Stimulated activated CD8-positive, alpha-beta memory T cell treated with anti-CD3 and anti-CD28 coated beads, Interleukin-15, amount 100 ng/mL, for 4 hours (primary cell): ENCODE data around the gene SEC23IP.

ENCODE experiments used
- DNase-seq, 2 donors: peaks; one replicate each; pipeline ENCODE4 v3.0.0-alpha.2; 2020; ENCODE audit warnings: low read depth in 2 of 2

The SEC23IP gene

GRCh38 chr10:119940487-119940886, 48.0 kb downstream of the SEC23IP start:
- no peak for DNase-seq

GRCh38 chr10:119942973-119943372, 50.4 kb downstream of the SEC23IP start:
- no peak for DNase-seq

DNA sequence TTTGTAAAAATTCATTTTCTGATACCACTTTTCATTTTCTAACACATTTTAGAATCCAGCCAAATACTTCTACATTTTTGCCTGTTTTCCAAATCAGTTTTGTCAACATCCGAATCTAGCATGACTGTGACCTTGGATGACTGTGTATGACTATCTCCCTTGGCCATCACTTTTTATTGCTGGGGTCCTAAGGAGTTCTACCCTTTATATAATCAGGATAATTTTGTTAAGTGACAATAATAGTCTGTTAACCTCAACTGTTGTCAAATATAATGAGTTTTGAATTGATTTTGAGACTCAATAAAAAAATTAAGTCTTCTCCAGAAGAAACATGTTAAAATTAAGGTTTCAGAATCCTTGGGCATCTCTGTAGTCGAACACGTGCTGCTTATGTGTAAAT, 53.3 kb downstream of the SEC23IP start:
- DNase-seq: no peak

DNA sequence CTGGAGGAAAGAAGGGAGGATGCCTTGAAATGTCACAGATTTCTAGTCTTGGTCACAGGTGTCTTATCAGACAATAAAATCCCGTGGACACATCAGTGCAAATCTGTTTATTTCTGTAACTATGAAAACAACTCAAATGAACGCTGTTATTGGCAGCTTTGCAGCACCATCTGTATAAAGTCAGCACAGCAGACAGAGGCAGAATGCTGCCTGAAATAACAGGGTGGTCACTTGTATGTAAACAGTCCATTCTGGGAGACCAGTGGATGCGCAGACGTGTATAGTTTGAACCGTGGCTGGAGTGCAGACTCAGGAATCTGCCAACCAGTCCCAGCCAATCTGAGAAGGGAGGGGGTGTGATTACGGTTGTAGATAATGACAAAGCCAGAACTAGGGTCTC, 54.8 kb downstream of the SEC23IP start:
- no peak for DNase-seq

DNA sequence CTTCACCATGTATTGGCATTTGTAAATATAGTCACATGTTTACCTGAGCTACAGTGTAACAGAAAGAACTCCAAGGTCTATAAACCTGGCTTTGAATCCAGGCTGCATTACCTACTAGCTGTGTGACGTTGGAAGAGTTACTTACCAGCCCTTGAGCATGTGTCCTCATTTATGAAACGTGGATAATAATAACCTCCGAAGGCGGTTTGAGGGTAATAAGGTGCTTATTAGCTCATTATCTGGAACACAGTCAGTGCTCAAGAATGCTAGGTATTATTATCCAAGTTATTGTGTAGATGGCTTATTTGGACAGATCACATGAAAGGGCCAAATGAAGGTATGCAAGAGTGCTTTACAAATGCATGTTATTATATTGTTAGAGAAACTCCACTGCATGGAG, 64.9 kb downstream of the SEC23IP start:
- DNase-seq: no peak

DNA sequence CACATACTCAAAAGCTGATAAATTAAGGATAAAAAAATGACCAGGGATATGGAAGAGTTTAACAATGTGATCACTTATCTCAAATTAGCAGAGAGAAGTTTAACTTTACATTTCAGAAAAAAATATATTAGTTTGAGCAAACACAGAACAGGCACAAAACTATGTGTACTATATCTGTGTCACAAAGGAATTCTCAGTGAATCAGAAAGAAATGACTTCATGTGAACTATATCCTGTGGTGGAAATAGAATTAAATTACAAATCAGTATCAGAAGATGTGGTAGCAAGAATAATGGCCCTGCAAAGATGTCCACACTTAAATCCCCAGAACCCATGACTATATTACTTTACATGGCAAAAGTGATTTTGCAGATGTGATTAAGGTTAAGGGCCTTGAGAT, 70.3 kb downstream of the SEC23IP start:
- no peak for DNase-seq

DNA sequence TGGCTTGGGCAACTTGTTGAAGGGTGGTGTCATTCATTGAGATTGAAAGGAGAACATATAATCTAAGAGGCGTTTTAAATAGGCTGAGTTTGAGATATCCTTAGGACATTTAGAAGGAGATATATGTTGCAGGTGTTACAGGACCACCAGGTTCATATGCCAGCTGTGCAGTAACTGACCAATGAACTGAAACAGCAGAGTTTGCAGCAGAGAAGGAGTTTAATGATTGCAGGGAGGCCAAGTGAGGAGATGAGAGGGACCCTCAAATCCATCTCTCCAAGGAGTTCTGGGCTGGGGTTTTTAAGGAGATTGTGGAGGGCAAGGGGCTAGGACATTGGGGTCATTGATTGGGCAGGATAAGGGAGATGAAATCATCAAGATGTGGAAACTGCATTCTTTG, 74.5 kb downstream of the SEC23IP start:
- no peak for DNase-seq

DNA sequence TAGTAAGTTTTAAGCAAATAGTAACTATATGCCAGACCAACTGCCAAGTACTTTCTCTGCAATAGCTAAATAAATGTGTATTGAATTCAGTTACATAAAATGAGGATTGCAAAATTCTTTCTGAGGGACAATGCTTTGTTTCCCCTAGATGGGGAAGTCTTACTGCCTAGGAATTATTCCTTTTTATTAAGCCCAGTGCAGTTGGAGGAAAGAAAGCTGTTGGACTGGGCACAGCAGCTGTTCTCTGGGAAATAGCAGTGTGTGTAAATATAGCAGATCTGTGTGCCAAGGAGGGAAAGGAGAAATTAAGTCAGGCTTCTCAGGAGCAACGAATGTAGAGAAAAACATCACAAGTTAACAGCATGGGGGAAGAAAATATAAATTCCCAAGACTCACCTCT, 77.1 kb downstream of the SEC23IP start:
- DNase-seq: no peak

DNA sequence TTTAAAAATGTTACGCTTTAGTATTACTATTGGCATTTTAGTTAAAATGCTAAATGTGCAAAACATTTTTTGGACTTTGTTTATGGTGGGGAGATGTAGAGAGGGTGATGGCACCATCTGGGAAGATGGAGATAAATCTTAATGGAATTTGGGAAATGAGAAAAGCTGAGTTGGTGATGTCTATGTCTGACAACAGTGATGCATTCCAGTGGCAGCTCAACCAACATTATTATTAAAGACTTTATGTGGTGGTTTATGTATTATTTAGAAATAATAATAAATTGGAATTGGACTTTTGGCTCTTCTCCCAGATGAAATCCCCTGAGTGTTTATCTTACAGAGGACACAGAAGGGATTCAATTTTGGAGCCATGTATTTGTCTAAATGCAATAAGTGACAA, 77.6 kb downstream of the SEC23IP start:
- no peak for DNase-seq

DNA sequence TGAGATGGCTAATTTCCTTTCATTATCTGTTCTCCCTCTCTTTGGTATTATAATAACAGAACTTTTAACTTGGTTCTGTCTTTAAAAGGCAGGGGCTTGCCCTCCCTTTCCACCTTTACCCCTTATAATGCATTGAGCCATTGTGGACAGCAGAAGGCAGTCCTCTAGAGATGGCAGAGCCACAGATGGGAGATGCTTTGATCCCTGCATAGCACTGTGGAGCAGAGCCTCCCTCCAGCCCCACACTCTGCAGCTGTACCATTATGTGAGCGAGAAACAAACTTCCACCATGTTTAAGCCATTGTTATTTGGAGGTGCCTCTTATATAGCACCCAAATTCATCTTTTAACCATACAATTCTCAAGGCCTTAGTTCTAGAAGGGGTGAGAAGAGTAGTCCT, 78.4 kb downstream of the SEC23IP start:
- DNase-seq: no peak

GRCh38 chr10:119973281-119973680, 80.8 kb downstream of the SEC23IP start:
- no peak for DNase-seq

GRCh38 chr10:119976421-119976820, 83.9 kb downstream of the SEC23IP start:
- DNase-seq: no peak

GRCh38 chr10:119980956-119981750, 88.6 kb downstream of the SEC23IP start:
- no peak for DNase-seq

- no peak for DNase-seq
Observed at GRCh38 chr10:119981826-119982225, 89.3 kb downstream of the SEC23IP start.

- DNase-seq: no peak
Observed at GRCh38 chr10:119988333-119988732, 95.8 kb downstream of the SEC23IP start.

DNA sequence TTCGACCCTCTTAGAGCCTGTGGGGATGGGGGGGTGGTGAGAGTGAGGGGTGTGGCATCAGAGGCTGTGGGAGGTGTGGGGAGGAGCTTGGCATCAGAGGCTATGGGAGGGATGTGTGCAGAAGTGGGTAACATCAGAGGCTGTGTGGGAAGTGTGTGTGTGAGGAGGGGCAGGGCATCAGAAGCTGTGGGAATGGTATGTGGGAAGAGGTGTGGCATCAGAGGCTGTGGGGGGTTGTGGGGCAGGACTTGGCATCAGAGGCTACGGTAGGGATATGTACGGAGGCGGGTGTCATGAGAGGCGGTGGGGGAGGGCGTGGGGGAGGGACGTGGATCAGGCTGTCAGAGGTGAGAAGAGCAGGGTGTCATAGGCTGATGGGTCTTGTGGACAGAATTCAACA, 97.4 kb downstream of the SEC23IP start:
- DNase-seq: no peak

DNA sequence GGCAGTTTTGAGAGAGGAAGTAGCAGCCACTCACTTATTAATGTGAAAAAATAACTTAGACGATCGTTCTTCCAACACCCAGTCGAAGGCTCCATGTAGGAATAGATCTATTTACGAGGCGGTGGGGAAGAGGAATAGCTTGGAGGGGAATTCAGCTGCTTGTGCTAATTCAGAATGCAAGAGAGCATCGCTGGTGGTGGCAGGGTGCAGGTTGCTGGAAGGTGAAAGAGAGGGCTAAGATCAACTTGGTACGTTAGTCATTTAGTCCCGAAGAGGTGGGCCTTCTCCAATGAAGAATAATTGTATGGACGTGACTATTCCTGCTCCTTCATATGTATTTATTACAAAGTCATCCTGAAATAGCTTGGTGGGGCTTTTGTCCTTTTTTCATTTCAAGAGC, 98.5 kb downstream of the SEC23IP start:
- DNase-seq: no peak

DNA sequence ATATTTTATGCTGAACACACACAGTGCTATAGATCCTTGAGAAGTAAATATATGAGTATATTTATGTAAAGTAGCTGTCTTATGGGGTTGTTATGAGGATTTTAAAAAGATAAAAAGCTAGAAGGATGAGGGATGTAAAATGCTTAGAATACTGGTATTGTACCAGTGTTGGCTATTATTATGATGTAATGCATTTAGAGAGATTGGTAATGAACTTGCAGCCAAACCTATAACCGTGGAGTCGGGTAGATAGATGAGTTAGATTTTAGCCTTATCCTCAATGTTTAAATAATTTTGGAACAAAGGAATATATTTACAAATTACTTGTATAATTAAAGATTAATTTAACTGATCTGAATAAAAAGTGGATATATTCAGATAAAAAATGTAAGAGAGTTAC, 99.3 kb downstream of the SEC23IP start:
- DNase-seq: no peak
